Endothelial cell of umbilical vein (primary cell): ENCODE data around the gene BTC. TPM values are rescaled to one million over a fixed set of nuclear protein-coding genes. Genes with fewer than 3 reads are reported as not detected.

Experiments
- BruUV-seq: library from RNA; stranded (reverse); fragments of 400-500 nt; replicated peaks from 2 replicates; lab custom pipeline; 2021; lab: Mats Ljungman, UMichigan
- CTCF ChIA-PET: fragments of 300-600, 350-600 bp; sonication (Branson Sonifier 250); formaldehyde crosslinking; loops from one replicate; lab custom pipeline; 2021; ENCODE audit warnings: antibody characterized with exemption, inconsistent platforms; lab: Charles Lee
- POLR2A ChIA-PET: fragments of 300-600, 350-600 bp; sonication (Branson Sonifier 250); formaldehyde crosslinking; loops from one replicate; lab custom pipeline; 2021; ENCODE audit warnings: antibody characterized with exemption, inconsistent platforms; lab: Charles Lee
- DNase-seq: peaks from one replicate; pipeline ENCODE4 v3.0.0-alpha.2; 2011; ENCODE audit warnings: low read depth, low spot score
- FAIRE-seq: peaks from 2 replicates; lab custom pipeline; 2011; peaks lifted over from hg19 to GRCh38; lab: Jason Lieb, UNC
- H2AFZ ChIP-seq: 2 replicates; pipeline ENCODE4 v1.6.0; 2012; ENCODE audit warnings: low read depth, low read length, control low read depth, inconsistent platforms
- H3K27ac ChIP-seq: 2 replicates; pipeline ENCODE4 v1.5.1; 2011; ENCODE audit warnings: low read depth, mild to moderate bottlenecking, control low read depth, low read length, moderate library complexity; ENCODE audit not compliant: insufficient read depth
- H3K27me3 ChIP-seq, 2 experiments: 2 replicates each; pipeline versions ENCODE4 v1.6.0 to v1.6.1; 2011; ENCODE audit warnings: low read length in 2 of 2, mixed read lengths in 1 of 2; ENCODE audit not compliant: control insufficient read depth in 2 of 2, insufficient read depth in 2 of 2
- H3K36me3 ChIP-seq, 2 experiments: 2 replicates in 1 of 2; 3 replicates in 1 of 2; pipeline ENCODE4 v1.5.1; 2011; ENCODE audit warnings: low read length in 2 of 2, mild to moderate bottlenecking in 1 of 2, moderate library complexity in 1 of 2; ENCODE audit not compliant: control insufficient read depth in 2 of 2, insufficient read depth in 2 of 2; ENCODE audit errors: extremely low read depth in 1 of 2
- H3K4me1 ChIP-seq: 3 replicates; pipeline ENCODE4 v1.5.1; 2011; ENCODE audit warnings: mild to moderate bottlenecking, low read length; ENCODE audit not compliant: control insufficient read depth, insufficient read depth; ENCODE audit errors: extremely low read depth
- H3K4me2 ChIP-seq: 2 replicates; pipeline ENCODE4 v1.6.1; 2011; ENCODE audit warnings: low read length, control low read depth, mixed read lengths; ENCODE audit not compliant: insufficient read depth
- H3K4me3 ChIP-seq, 3 experiments: fragments of 200-600 bp in 1 of 3; sonication (generic), shearing (Covaris generic) in 1 of 3; replicated peaks in 1 of 3; 2 replicates each; pipeline ENCODE4 v1.5.1; 2011 to 2016; ENCODE audit warnings: control low read depth in 3 of 3, low read length in 3 of 3, mild to moderate bottlenecking in 2 of 3, inconsistent platforms in 1 of 3, low read depth in 1 of 3, moderate library complexity in 1 of 3; ENCODE audit not compliant: insufficient read depth in 1 of 3
- H3K79me2 ChIP-seq: 2 replicates; pipeline ENCODE4 v1.6.0; 2012; ENCODE audit warnings: low read length, inconsistent platforms; ENCODE audit not compliant: control insufficient read depth, insufficient read depth
- H3K9ac ChIP-seq: replicated peaks from 2 replicates; pipeline ENCODE3; 2011; ENCODE audit warnings: low read length, control low read depth; ENCODE audit not compliant: insufficient read depth; ENCODE audit errors: extremely low read depth
- H3K9me1 ChIP-seq: replicated peaks from 3 replicates; pipeline ENCODE4 v1.6.0; 2011; ENCODE audit warnings: mild to moderate bottlenecking, low read length; ENCODE audit not compliant: control insufficient read depth, insufficient read depth; ENCODE audit errors: extremely low read depth
- H3K9me3 ChIP-seq: replicated peaks from 2 replicates; pipeline ENCODE4 v1.5.1; 2012; ENCODE audit warnings: low read length, inconsistent platforms; ENCODE audit not compliant: control insufficient read depth, insufficient read depth
- H4K20me1 ChIP-seq: replicated peaks from 2 replicates; pipeline ENCODE3; 2011; ENCODE audit warnings: mild to moderate bottlenecking, low read length; ENCODE audit not compliant: control insufficient read depth, insufficient read depth; ENCODE audit errors: extremely low read depth
- EZH2 ChIP-seq: IDR thresholded peaks from 2 replicates; pipeline ENCODE4 v1.6.1; 2012; ENCODE audit warnings: borderline replicate concordance, low read depth, mild to moderate bottlenecking, moderate library complexity, low read length, inconsistent platforms; ENCODE audit not compliant: severe bottlenecking
- GATA2 ChIP-seq: IDR thresholded peaks from 2 replicates; pipeline ENCODE4 v1.7.0; 2011; ENCODE audit warnings: low read depth, mild to moderate bottlenecking, moderate library complexity, mixed read lengths, low read length; ENCODE audit not compliant: insufficient read length, insufficient read depth
- JUN ChIP-seq: IDR thresholded peaks from 2 replicates; pipeline ENCODE4 v1.6.1; 2011; ENCODE audit warnings: borderline replicate concordance, low read depth; ENCODE audit not compliant: insufficient read length, insufficient read depth
- MAX ChIP-seq: IDR thresholded peaks from 2 replicates; pipeline ENCODE4 v1.6.1; 2011; ENCODE audit not compliant: insufficient read depth, insufficient read length
- MYC ChIP-seq: IDR thresholded peaks from one replicate; pipeline ENCODE4 v1.6.1; 2011; ENCODE audit warnings: mild to moderate bottlenecking, low read depth, low read length
- POLR2A ChIP-seq: IDR thresholded peaks from 2 replicates; pipeline ENCODE4 v1.6.1; 2012; ENCODE audit warnings: low read depth, mild to moderate bottlenecking, control low read depth, low read length
- POLR2AphosphoS5 ChIP-seq: IDR thresholded peaks from 2 replicates; pipeline ENCODE4 v1.6.1; 2012; ENCODE audit warnings: low read depth, mild to moderate bottlenecking, control low read depth, low read length, moderate library complexity; ENCODE audit not compliant: insufficient read depth
- dilution Hi-C: fragments of 300-500 bp; cut with MboI; formaldehyde crosslinking; loops from one replicate; pipeline ENCODE4 v1.15.0; 2019; ENCODE audit warnings: low sequenced_read_pairs; ENCODE audit not compliant: extremely low pct_ligation_motif_present
- intact Hi-C: fragments of 100-400 bp; cut with micrococcal nuclease; formaldehyde crosslinking; loops from one replicate; pipeline ENCODE4 v1.10.0; 2022
- polyA plus RNA-seq, 4 experiments: library from polyadenylated mRNA; depleted of rRNA in 3 of 4; stranded (reverse) in 3 of 4; unstranded in 1 of 4; fragments of >200 nt; gene quantifications; 2 replicates each; pipeline versions ENCODE4 v1.2.1 to v1.2.3, GENCODE V29; 2011 to 2012; ENCODE audit warnings: missing spikeins in 1 of 4
- total RNA-seq: library from RNA; stranded (reverse); gene quantifications from 2 replicates; pipeline ENCODE4 v1.2.3, GENCODE V29; 2021
- TF ChIP-seq, protein P1 (sequence below), 2 donors: IDR thresholded peaks; 1 replicate in 1 of 2; 2 replicates in 1 of 2; pipeline ENCODE4 v1.5.1; 2011; ENCODE audit warnings: low read length in 2 of 2, mild to moderate bottlenecking in 2 of 2, moderate library complexity in 2 of 2, control low read depth in 1 of 2, inconsistent platforms in 1 of 2, low read depth in 1 of 2; ENCODE audit not compliant: insufficient read depth in 1 of 2; ENCODE audit errors: extremely low read depth in 1 of 2

The BTC gene
- total and polyA plus RNA-seq, 2 donors (not counting 3 experiments of a cell fraction or from before 2014, with no cell fraction given), result 0.04 TPM; not detected in 1

- intact Hi-C loops, result no loop called here
- no peaks in the 10 kb centered on the region for H3K9me1 ChIP-seq
- dilution Hi-C loops, result no loop called here
- no peaks in the 10 kb centered on the region for H3K4me1 ChIP-seq
- CTCF ChIA-PET, result no interaction called here
- no peaks in the 10 kb centered on the region for H3K36me3 ChIP-seq
- BruUV-seq, result no TSS peak
- FAIRE-seq (no peak), DNase-seq (no peak)
- POLR2A ChIA-PET, result no interaction called here
- no peak overlapping the region for H2AFZ ChIP-seq
- H3K79me2 ChIP-seq, result no peaks in the 10 kb centered on the region
- H3K27ac ChIP-seq, result no peak overlapping the region
- H3K9me3 ChIP-seq, result no peaks in the 10 kb centered on the region
- no peak overlapping the region for H3K4me3 ChIP-seq
- no peaks in the 10 kb centered on the region for H4K20me1 ChIP-seq
- no peak overlapping the region for H3K4me2 ChIP-seq
- H3K27me3 ChIP-seq, result no peaks in the 10 kb centered on the region
- no peak overlapping the region for H3K9ac ChIP-seq
- TF ChIP-seq GATA2, result no peak
- TF ChIP-seq JUN, result no peak
- TF ChIP-seq POLR2AphosphoS5, result no peak
- no peak for TF ChIP-seq POLR2A
Measured at GRCh38 chr4:74715706-74716435, 78.5 kb downstream of the BTC start.

GRCh38 chr4:74714611-74715130 is 79.7 kb downstream of the BTC start:
- H3K4me2 ChIP-seq, result no peak overlapping the region
- intact Hi-C loops, result no loop called here
- dilution Hi-C loops, result no loop called here
- no peaks in the 10 kb centered on the region for H3K9me1 ChIP-seq
- H3K4me3 ChIP-seq, result no peak overlapping the region
- no peak overlapping the region for H2AFZ ChIP-seq
- no peak overlapping the region for H3K27ac ChIP-seq
- DNase-seq (no peak), FAIRE-seq (no peak)
- no peaks in the 10 kb centered on the region for H3K9me3 ChIP-seq
- H3K79me2 ChIP-seq, result no peaks in the 10 kb centered on the region
- no peak overlapping the region for H3K9ac ChIP-seq
- no TSS peak for BruUV-seq
- H3K36me3 ChIP-seq, result no peaks in the 10 kb centered on the region
- CTCF ChIA-PET, result no interaction called here
- TF ChIP-seq POLR2AphosphoS5 (no peak), JUN (no peak), GATA2 (no peak), MAX (no peak), POLR2A (no peak), EZH2 (no peak), MYC (no peak)
- TF ChIP-seq, protein P1, sequence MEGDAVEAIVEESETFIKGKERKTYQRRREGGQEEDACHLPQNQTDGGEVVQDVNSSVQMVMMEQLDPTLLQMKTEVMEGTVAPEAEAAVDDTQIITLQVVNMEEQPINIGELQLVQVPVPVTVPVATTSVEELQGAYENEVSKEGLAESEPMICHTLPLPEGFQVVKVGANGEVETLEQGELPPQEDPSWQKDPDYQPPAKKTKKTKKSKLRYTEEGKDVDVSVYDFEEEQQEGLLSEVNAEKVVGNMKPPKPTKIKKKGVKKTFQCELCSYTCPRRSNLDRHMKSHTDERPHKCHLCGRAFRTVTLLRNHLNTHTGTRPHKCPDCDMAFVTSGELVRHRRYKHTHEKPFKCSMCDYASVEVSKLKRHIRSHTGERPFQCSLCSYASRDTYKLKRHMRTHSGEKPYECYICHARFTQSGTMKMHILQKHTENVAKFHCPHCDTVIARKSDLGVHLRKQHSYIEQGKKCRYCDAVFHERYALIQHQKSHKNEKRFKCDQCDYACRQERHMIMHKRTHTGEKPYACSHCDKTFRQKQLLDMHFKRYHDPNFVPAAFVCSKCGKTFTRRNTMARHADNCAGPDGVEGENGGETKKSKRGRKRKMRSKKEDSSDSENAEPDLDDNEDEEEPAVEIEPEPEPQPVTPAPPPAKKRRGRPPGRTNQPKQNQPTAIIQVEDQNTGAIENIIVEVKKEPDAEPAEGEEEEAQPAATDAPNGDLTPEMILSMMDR (IDR thresholded peaks at IDR 0.05; ENCODE audit: extremely low read depth in 1 of 2, insufficient read depth in 1 of 2, low read depth in 1 of 2, low read length in 2 of 2), result no peak
- H3K27me3 ChIP-seq, result no peaks in the 10 kb centered on the region
- no peaks in the 10 kb centered on the region for H3K4me1 ChIP-seq
- POLR2A ChIA-PET, result no interaction called here
- H4K20me1 ChIP-seq, result no peaks in the 10 kb centered on the region
